ENCODE data around the gene MAL.

Gene MAL

DNA sequence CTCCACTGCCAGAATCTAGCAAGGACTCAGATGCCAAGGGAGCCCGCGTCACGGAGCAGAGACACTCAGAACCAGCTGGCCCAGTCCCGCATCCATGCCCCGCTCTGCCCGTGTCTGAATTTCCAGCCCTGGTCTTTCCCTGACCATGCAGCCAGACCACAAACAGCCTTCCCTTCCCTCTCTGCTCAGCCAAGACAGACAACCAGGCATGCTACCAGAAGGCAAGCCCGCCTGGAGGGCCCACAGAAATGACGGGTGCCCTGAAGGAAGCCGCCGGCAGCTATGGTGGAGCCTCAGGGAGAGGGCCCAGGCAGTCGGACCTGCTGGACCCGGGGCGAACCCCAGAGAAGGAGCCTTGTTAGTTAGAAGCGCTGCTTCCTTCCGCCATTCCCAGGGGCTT lies 45.1 kb upstream of the MAL start:
- Histone ChIP-seq H4K8ac (ENCODE audit: low read depth, low read length) (no peak overlapping the region), H3K9me3 (ENCODE audit: insufficient read depth, low read depth, low read length) (peaks cover 2% of the 10 kb centered on the region), H3K27me3 (ENCODE audit: insufficient read depth, low read length) (no peaks in the 10 kb centered on the region), H3K4me1 (ENCODE audit: control insufficient read depth in 1 of 2, insufficient read depth in 2 of 2, low read length in 2 of 2) (peaks cover 0 to 3% of the 10 kb centered on the region in 2 experiments), H3K27ac (ENCODE audit: low read depth, low read length) (no peak overlapping the region), H3K23ac (ENCODE audit: low read length) (no peak overlapping the region), H3K4me2 (ENCODE audit: low read length) (no peak overlapping the region), H2BK120ac (ENCODE audit: insufficient read depth, low read length, poor library complexity) (no peak overlapping the region), H2BK12ac (ENCODE audit: low read length) (no peak overlapping the region), H3K4ac (ENCODE audit: low read depth, low read length) (no peak overlapping the region), H2AK5ac (ENCODE audit: low read length) (no peak overlapping the region), H3K79me2 (ENCODE audit: control insufficient read depth, insufficient read depth, low read length, poor library complexity) (no peaks in the 10 kb centered on the region), H4K12ac (ENCODE audit: low read depth, low read length) (no peak overlapping the region), H2BK5ac (ENCODE audit: low read depth, low read length, poor library complexity) (no peak overlapping the region), H3K36me3 (ENCODE audit: control insufficient read depth in 1 of 2, insufficient read depth in 2 of 2, low read length in 2 of 2) (no peaks in the 10 kb centered on the region), H3K79me1 (ENCODE audit: low read length) (no peaks in the 10 kb centered on the region), H4K91ac (ENCODE audit: low read depth, low read length) (no peak overlapping the region), H3K18ac (ENCODE audit: low read length) (no peak overlapping the region), H3K4me3 (ENCODE audit: low read depth, low read length) (no peak overlapping the region), H3K14ac (ENCODE audit: low read length) (no peak overlapping the region), H3K9ac (ENCODE audit: low read length) (no peak overlapping the region), H2AFZ (ENCODE audit: insufficient read depth, low read length, poor library complexity) (no peak overlapping the region)
- no CpG with 5 or more reads among the region's 15 CpGs for WGBS (ENCODE audit: extremely low coverage, insufficient coverage, insufficient read length)
- no peak for DNase-seq

DNA sequence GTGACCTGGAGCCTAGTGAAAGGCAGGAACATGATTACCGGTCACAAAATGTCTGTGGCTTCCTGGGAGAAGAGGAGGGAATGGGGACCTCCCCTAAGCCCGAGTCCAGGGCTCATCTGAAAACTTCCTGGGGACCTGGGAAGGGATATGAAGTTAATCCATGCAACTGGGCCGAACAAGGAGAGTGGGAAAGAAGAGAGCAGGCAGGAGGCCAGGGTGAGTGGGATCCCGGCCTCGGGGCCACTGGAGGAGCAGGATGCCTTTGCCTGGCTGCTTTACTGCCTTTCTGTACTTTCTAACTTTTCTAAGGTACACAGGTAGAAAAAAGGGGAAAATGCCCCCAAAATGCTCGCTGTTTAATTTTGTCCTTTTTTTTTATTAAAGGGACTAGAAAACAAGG lies 43.4 kb upstream of the MAL start:
- no peak overlapping the region for H2BK5ac ChIP-seq (ENCODE audit: low read depth, low read length, poor library complexity)
- H4K91ac ChIP-seq (ENCODE audit: low read depth, low read length): no peak overlapping the region
- no peaks in the 10 kb centered on the region for H3K27me3 ChIP-seq (ENCODE audit: insufficient read depth, low read length)
- no peaks in the 10 kb centered on the region for H3K79me2 ChIP-seq (ENCODE audit: control insufficient read depth, insufficient read depth, low read length, poor library complexity)
- H2BK120ac ChIP-seq (ENCODE audit: insufficient read depth, low read length, poor library complexity): no peak overlapping the region
- H3K18ac ChIP-seq (ENCODE audit: low read length): no peak overlapping the region
- peaks cover 0 to 3% of the 10 kb centered on the region in 2 experiments for H3K4me1 ChIP-seq (ENCODE audit: control insufficient read depth in 1 of 2, insufficient read depth in 2 of 2, low read length in 2 of 2)
- H3K4me2 ChIP-seq (ENCODE audit: low read length): no peak overlapping the region
- H2AK5ac ChIP-seq (ENCODE audit: low read length): no peak overlapping the region
- no peak for DNase-seq
- H3K4me3 ChIP-seq (ENCODE audit: low read depth, low read length): no peak overlapping the region
- WGBS (ENCODE audit: extremely low coverage, insufficient coverage, insufficient read length): no CpG with 5 or more reads among the region's 6 CpGs
- H3K36me3 ChIP-seq (ENCODE audit: control insufficient read depth in 1 of 2, insufficient read depth in 2 of 2, low read length in 2 of 2): no peaks in the 10 kb centered on the region
- H3K14ac ChIP-seq (ENCODE audit: low read length): no peak overlapping the region
- no peak overlapping the region for H2AFZ ChIP-seq (ENCODE audit: insufficient read depth, low read length, poor library complexity)
- no peak overlapping the region for H3K4ac ChIP-seq (ENCODE audit: low read depth, low read length)
- H2BK12ac ChIP-seq (ENCODE audit: low read length): no peak overlapping the region
- no peak overlapping the region for H4K8ac ChIP-seq (ENCODE audit: low read depth, low read length)
- H4K12ac ChIP-seq (ENCODE audit: low read depth, low read length): no peak overlapping the region
- no peaks in the 10 kb centered on the region for H3K79me1 ChIP-seq (ENCODE audit: low read length)
- no peak overlapping the region for H3K23ac ChIP-seq (ENCODE audit: low read length)
- no peak overlapping the region for H3K9ac ChIP-seq (ENCODE audit: low read length)
- peaks cover 2% of the 10 kb centered on the region for H3K9me3 ChIP-seq (ENCODE audit: insufficient read depth, low read depth, low read length)
- H3K27ac ChIP-seq (ENCODE audit: low read depth, low read length): no peak overlapping the region

GRCh38 chr2:94982675-94983074 lies 42.8 kb upstream of the MAL start:
- no peak overlapping the region for H3K9ac ChIP-seq (ENCODE audit: low read length)
- peaks cover 2% of the 10 kb centered on the region for H3K9me3 ChIP-seq (ENCODE audit: insufficient read depth, low read depth, low read length)
- H4K12ac ChIP-seq (ENCODE audit: low read depth, low read length): no peak overlapping the region
- no peak overlapping the region for H4K8ac ChIP-seq (ENCODE audit: low read depth, low read length)
- H3K36me3 ChIP-seq (ENCODE audit: control insufficient read depth in 1 of 2, insufficient read depth in 2 of 2, low read length in 2 of 2): no peaks in the 10 kb centered on the region
- H3K23ac ChIP-seq (ENCODE audit: low read length): no peak overlapping the region
- H3K27me3 ChIP-seq (ENCODE audit: insufficient read depth, low read length): no peaks in the 10 kb centered on the region
- no peak overlapping the region for H3K4me2 ChIP-seq (ENCODE audit: low read length)
- H2AK5ac ChIP-seq (ENCODE audit: low read length): no peak overlapping the region
- H3K18ac ChIP-seq (ENCODE audit: low read length): no peak overlapping the region
- no CpG with 5 or more reads among the region's 3 CpGs for WGBS (ENCODE audit: extremely low coverage, insufficient coverage, insufficient read length)
- H2BK120ac ChIP-seq (ENCODE audit: insufficient read depth, low read length, poor library complexity): no peak overlapping the region
- H2BK5ac ChIP-seq (ENCODE audit: low read depth, low read length, poor library complexity): no peak overlapping the region
- no peaks in the 10 kb centered on the region for H3K79me2 ChIP-seq (ENCODE audit: control insufficient read depth, insufficient read depth, low read length, poor library complexity)
- no peak overlapping the region for H2BK12ac ChIP-seq (ENCODE audit: low read length)
- no peak overlapping the region for H3K4me3 ChIP-seq (ENCODE audit: low read depth, low read length)
- no peak for DNase-seq
- peaks cover 0 to 3% of the 10 kb centered on the region in 2 experiments for H3K4me1 ChIP-seq (ENCODE audit: control insufficient read depth in 1 of 2, insufficient read depth in 2 of 2, low read length in 2 of 2)
- no peak overlapping the region for H2AFZ ChIP-seq (ENCODE audit: insufficient read depth, low read length, poor library complexity)
- no peak overlapping the region for H4K91ac ChIP-seq (ENCODE audit: low read depth, low read length)
- no peak overlapping the region for H3K4ac ChIP-seq (ENCODE audit: low read depth, low read length)
- H3K79me1 ChIP-seq (ENCODE audit: low read length): no peaks in the 10 kb centered on the region
- no peak overlapping the region for H3K14ac ChIP-seq (ENCODE audit: low read length)
- H3K27ac ChIP-seq (ENCODE audit: low read depth, low read length): no peak overlapping the region

- Histone ChIP-seq H3K4ac (ENCODE audit: low read depth, low read length) (no peak overlapping the region), H2BK5ac (ENCODE audit: low read depth, low read length, poor library complexity) (no peak overlapping the region), H3K36me3 (ENCODE audit: control insufficient read depth in 1 of 2, insufficient read depth in 2 of 2, low read length in 2 of 2) (no peaks in the 10 kb centered on the region), H3K4me3 (ENCODE audit: low read depth, low read length) (no peak overlapping the region), H2AFZ (ENCODE audit: insufficient read depth, low read length, poor library complexity) (no peak overlapping the region), H4K8ac (ENCODE audit: low read depth, low read length) (no peak overlapping the region), H3K23ac (ENCODE audit: low read length) (no peak overlapping the region), H3K9me3 (ENCODE audit: insufficient read depth, low read depth, low read length) (peaks cover 2% of the 10 kb centered on the region), H3K79me1 (ENCODE audit: low read length) (no peaks in the 10 kb centered on the region), H3K4me1 (ENCODE audit: control insufficient read depth in 1 of 2, insufficient read depth in 2 of 2, low read length in 2 of 2) (peaks cover 0 to 3% of the 10 kb centered on the region in 2 experiments), H3K4me2 (ENCODE audit: low read length) (no peak overlapping the region), H3K27ac (ENCODE audit: low read depth, low read length) (no peak overlapping the region), H2AK5ac (ENCODE audit: low read length) (no peak overlapping the region), H3K27me3 (ENCODE audit: insufficient read depth, low read length) (no peaks in the 10 kb centered on the region), H3K14ac (ENCODE audit: low read length) (no peak overlapping the region), H3K9ac (ENCODE audit: low read length) (no peak overlapping the region), H2BK12ac (ENCODE audit: low read length) (no peak overlapping the region), H2BK120ac (ENCODE audit: insufficient read depth, low read length, poor library complexity) (no peak overlapping the region), H3K18ac (ENCODE audit: low read length) (no peak overlapping the region), H3K79me2 (ENCODE audit: control insufficient read depth, insufficient read depth, low read length, poor library complexity) (no peaks in the 10 kb centered on the region), H4K12ac (ENCODE audit: low read depth, low read length) (no peak overlapping the region), H4K91ac (ENCODE audit: low read depth, low read length) (no peak overlapping the region)
- no peak for DNase-seq
- no CpG with 5 or more reads among the region's 9 CpGs for WGBS (ENCODE audit: extremely low coverage, insufficient coverage, insufficient read length)
Measured at GRCh38 chr2:94984964-94985575, 40.4 kb upstream of the MAL start.
